Fibroblast of lung (primary cell): ENCODE measurements around the gene IRF4.

Source experiments
- CTCF ChIP-seq, 2 donors: IDR thresholded peaks in 1 of 2; conservative IDR thresholded peaks in 1 of 2; 1 replicate in 1 of 2; 2 replicates in 1 of 2; pipeline ENCODE4 v1.5.1; 2011 to 2012; ENCODE audit warnings: low read length in 2 of 2, control low read depth in 1 of 2, inconsistent platforms in 1 of 2, low read depth in 1 of 2, mild to moderate bottlenecking in 1 of 2
- EZH2 ChIP-seq: IDR thresholded peaks from 2 replicates; pipeline ENCODE4 v1.5.1; 2012; ENCODE audit warnings: low read length, control low read depth, mild to moderate bottlenecking; ENCODE audit errors: missing control alignments

- TF ChIP-seq CTCF (conservative IDR thresholded peaks at IDR 0.05 in 1 of 2, IDR thresholded peaks at IDR 0.05 in 1 of 2; ENCODE audit: low read depth in 1 of 2, low read length in 2 of 2), result no peak
- TF ChIP-seq EZH2, result no peak
Measured at GRCh38 chr6:414447-414846, 22.9 kb downstream of the IRF4 start.
